ENCODE results near the gene ARID3B.

The ARID3B gene

GRCh38 chr15:74573987-74574386 lies 33.0 kb downstream of the ARID3B start:
- H3K4me3 ChIP-seq (IDR thresholded peaks at IDR 0.05; ENCODE audit: insufficient read depth, low read depth, low read length), result no peak overlapping the region
- H3K4me2 ChIP-seq, result peak overlapping the region; percentile 67; the same call in 1 of the 2 replicates
- no peaks in the 10 kb centered on the region for H3K27me3 ChIP-seq (ENCODE audit: insufficient read depth, low read depth)
- H3K9ac ChIP-seq, result no peak overlapping the region
- TF ChIP-seq CTCF (conservative IDR thresholded peaks at IDR 0.05; ENCODE audit: low read depth, low read length), result no peak
- H3K79me2 ChIP-seq (ENCODE audit: insufficient read depth, low read depth), result peaks cover 40% of the 10 kb centered on the region
- H4K20me1 ChIP-seq (ENCODE audit: insufficient read depth), result no peaks in the 10 kb centered on the region
- H3K27ac ChIP-seq, result peak overlapping the region; percentile 83
- H3K4me1 ChIP-seq (ENCODE audit: low read depth, poor library complexity, severe bottlenecking), result peaks cover 67% of the 10 kb centered on the region
- no peak overlapping the region for H2AFZ ChIP-seq (ENCODE audit: low read depth)
- H3K36me3 ChIP-seq (ENCODE audit: insufficient read depth), result peaks cover 3% of the 10 kb centered on the region; the same call in 1 of the 2 replicates

DNA sequence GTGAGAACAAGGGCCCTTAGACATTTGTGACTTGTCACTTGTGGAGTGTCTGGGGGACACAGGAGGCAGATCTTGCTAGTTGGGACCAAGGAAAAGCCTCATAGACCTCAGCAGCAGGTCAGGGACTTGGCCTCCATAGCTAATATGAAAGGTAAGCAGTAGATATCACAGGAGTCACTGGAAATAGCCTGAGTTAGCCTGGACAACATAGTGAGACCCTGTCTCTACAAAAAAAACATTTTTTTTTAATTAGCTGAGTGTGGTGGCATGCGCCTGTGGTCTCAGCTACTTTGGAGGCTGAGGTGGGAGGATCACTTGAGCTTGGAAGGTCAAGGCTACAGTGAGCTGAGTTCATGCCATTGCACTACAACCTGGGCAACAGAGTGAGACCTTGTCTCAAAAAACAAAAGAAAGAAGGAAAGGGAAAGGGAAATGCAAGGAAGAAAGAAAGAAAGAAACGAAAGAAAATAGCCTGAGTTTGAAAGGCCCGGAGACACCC lies 37.5 kb downstream of the ARID3B start:
- Histone ChIP-seq H3K4me1 (ENCODE audit: low read depth, poor library complexity, severe bottlenecking) (peaks cover 38% of the 10 kb centered on the region), H3K4me2 (no peak overlapping the region), H3K9ac (no peak overlapping the region), H3K36me3 (ENCODE audit: insufficient read depth) (no peaks in the 10 kb centered on the region; the same call in 1 of the 2 replicates), H2AFZ (ENCODE audit: low read depth) (no peak overlapping the region), H3K27ac (no peak overlapping the region), H3K4me3 (IDR thresholded peaks at IDR 0.05; ENCODE audit: insufficient read depth, low read depth, low read length) (no peak overlapping the region), H3K27me3 (ENCODE audit: insufficient read depth, low read depth) (no peaks in the 10 kb centered on the region), H4K20me1 (ENCODE audit: insufficient read depth) (no peaks in the 10 kb centered on the region), H3K79me2 (ENCODE audit: insufficient read depth, low read depth) (peaks cover 37% of the 10 kb centered on the region)
- no peak for TF ChIP-seq CTCF (conservative IDR thresholded peaks at IDR 0.05; ENCODE audit: low read depth, low read length)

- no peak overlapping the region for H3K27ac ChIP-seq
- H4K20me1 ChIP-seq (ENCODE audit: insufficient read depth), result no peaks in the 10 kb centered on the region
- H3K27me3 ChIP-seq (ENCODE audit: insufficient read depth, low read depth), result no peaks in the 10 kb centered on the region
- no peak overlapping the region for H2AFZ ChIP-seq (ENCODE audit: low read depth)
- H3K36me3 ChIP-seq (ENCODE audit: insufficient read depth), result no peaks in the 10 kb centered on the region; the same call in 1 of the 2 replicates
- peaks cover 33% of the 10 kb centered on the region for H3K4me1 ChIP-seq (ENCODE audit: low read depth, poor library complexity, severe bottlenecking)
- TF ChIP-seq CTCF (conservative IDR thresholded peaks at IDR 0.05; ENCODE audit: low read depth, low read length), result no peak
- H3K79me2 ChIP-seq (ENCODE audit: insufficient read depth, low read depth), result peaks cover 37% of the 10 kb centered on the region
- no peak overlapping the region for H3K4me2 ChIP-seq
- H3K9ac ChIP-seq, result no peak overlapping the region
- no peak overlapping the region for H3K4me3 ChIP-seq (IDR thresholded peaks at IDR 0.05; ENCODE audit: insufficient read depth, low read depth, low read length)
These were observed 38.0 kb downstream of the ARID3B start for GRCh38 chr15:74579001-74579400.

DNA sequence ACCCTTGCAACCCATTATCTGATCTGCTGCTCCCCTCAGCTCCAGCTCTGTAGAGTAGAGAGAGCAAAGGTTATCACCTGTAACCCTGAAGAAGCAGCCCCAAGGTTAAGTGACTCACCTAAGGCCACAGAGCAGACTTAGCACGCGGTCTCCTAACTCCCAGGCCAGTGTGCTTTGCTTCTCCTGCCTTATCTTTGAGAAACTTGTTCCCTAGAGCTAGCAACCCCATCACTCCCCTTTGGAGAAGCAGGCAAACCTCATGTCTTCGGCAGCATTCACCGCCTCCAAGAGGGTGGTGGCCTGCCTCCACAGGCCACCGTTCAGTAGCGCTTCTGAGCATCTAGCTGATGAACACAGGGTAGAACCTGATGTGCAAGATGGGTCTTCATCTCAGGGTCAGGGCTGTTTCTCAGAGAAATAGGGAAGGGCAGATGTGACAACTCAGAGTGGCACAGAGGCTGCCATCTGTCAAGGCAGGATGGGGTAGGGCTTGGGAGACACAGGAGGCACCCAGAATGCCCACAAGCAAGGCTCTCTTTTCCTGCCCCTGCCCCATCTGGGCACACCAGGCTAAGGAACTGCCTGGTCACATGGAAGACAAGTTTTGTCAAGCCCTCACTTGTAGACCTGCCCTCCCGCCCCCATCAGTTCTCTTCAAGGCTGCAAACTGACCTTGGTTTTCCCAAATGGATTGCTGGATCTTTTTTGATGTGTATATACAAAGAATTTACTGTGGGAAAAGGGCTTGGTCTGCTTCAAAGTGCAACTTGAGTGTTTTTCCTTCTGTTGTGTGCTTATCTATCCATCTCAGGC lies 39.7 kb downstream of the ARID3B start:
- no peak overlapping the region for H3K27ac ChIP-seq
- H3K4me2 ChIP-seq, result no peak overlapping the region
- no peaks in the 10 kb centered on the region; the same call in 1 of the 2 replicates for H3K36me3 ChIP-seq (ENCODE audit: insufficient read depth)
- no peak for TF ChIP-seq CTCF (conservative IDR thresholded peaks at IDR 0.05; ENCODE audit: low read depth, low read length)
- no peaks in the 10 kb centered on the region for H3K27me3 ChIP-seq (ENCODE audit: insufficient read depth, low read depth)
- H3K4me1 ChIP-seq (ENCODE audit: low read depth, poor library complexity, severe bottlenecking), result peaks cover 16% of the 10 kb centered on the region
- no peak overlapping the region for H3K9ac ChIP-seq
- no peak overlapping the region for H3K4me3 ChIP-seq (IDR thresholded peaks at IDR 0.05; ENCODE audit: insufficient read depth, low read depth, low read length)
- peaks cover 37% of the 10 kb centered on the region for H3K79me2 ChIP-seq (ENCODE audit: insufficient read depth, low read depth)
- no peaks in the 10 kb centered on the region for H4K20me1 ChIP-seq (ENCODE audit: insufficient read depth)
- H2AFZ ChIP-seq (ENCODE audit: low read depth), result no peak overlapping the region
